ENCODE data around the gene MAP3K7. TPM values are rescaled to one million over a fixed set of nuclear protein-coding genes. Genes with fewer than 3 reads are reported as not detected.

The MAP3K7 gene
- polyA plus RNA-seq, 6 donors from 2014 or later: 20.3 to 25.2 (median 21.3) TPM

DNA sequence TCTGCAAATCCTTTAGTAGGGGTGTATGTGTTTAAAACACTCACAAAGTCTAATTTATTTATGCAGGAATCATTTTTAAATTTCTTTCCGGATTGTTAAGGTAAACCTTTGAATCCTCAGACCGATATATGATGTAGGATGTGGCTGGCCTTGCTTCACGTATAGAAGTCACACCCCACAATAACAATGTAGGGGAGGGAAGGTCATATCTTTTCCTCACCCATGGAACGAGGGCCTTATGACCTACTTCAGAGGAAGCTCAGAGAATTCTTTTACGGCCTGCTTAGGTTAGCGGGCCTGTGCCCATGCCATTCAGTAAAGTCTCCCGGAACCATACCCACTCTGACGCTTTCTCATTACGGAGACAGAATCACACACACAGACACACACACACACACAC is 102.9 kb downstream of the MAP3K7 start:
- DNase-seq (no peak), ATAC-seq (ENCODE audit: low read depth in 2 of 2) (no peak)
- Mint-ChIP-seq H3K27ac (peak overlapping the region in 1 of 6 donors; percentile 56), H3K4me3 (no peak overlapping the region), H3K9me3 (peaks cover 0 to 16% (median 6%) of the 10 kb centered on the region in 7 donors), H3K27me3 (no peaks in the 10 kb centered on the region), H3K4me1 (peaks cover 4 to 13% (median 5%) of the 10 kb centered on the region in 3 donors), H3K36me3 (no peaks in the 10 kb centered on the region)

DNA sequence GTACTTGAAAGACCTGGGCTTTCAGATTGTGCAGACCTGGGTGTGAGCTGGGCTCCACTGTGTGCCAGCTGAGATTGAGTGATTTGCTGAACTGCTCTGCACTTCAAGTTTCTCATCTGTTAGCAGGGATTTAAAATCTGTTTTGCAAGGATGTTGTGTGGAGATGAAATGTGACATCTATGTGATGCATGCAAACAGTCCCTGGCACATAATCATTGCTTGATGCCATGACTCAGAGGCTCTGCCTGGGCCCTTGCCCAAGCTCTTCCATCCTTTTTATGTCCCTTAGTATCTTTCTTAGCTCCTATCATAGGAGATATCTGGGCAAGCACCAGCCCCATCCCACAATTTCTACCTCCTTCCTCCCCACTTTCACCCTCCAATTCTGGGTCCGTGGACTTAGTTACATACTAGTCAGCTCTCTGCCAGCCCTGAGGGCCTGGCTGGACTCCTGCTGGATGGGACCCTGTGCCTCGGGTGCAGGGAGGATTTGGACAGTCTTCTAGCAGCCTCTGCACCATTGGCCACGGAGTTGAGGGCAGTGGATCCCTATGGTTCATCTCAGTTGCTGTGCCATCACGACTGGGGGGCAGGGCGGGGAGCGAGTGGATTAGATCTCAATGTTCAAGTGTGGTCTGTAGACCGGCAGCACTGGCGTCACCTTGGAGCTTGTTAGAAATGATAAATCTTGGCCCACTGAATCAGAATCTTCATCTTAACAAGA is 103.6 kb downstream of the MAP3K7 start:
- Mint-ChIP-seq H3K36me3 (no peaks in the 10 kb centered on the region), H3K4me3 (no peak overlapping the region)
- ATAC-seq (ENCODE audit: low read depth in 2 of 2): no peak

DNA sequence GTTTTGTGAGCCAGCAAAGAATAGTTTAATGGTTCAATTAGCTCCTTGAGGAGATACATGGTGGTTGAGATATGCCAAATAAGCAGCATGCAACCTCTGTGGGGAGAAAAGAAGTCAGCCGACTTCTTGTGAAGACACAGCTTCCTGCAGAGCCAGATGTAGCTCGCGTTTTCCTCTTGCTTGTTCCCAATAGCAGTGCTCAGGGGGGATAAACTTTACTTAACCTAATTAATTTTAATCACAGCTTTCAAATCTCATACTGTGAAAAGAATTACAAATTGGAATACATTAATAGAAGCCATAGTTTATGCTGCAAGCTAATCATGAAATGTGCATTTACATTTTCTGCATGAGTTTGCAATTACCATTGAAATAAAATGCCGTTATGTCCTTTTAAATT is 106.2 kb downstream of the MAP3K7 start:
- ATAC-seq (ENCODE audit: low read depth in 2 of 2) (no peak), DNase-seq (no peak)
- Mint-ChIP-seq H3K27ac (no peak overlapping the region), H3K4me1 (peaks cover 12 to 28% (median 19%) of the 10 kb centered on the region in 3 donors), H3K9me3 (peaks cover 0 to 6% (median under 1%) of the 10 kb centered on the region in 7 donors), H3K36me3 (no peaks in the 10 kb centered on the region), H3K4me3 (no peak overlapping the region), H3K27me3 (no peaks in the 10 kb centered on the region)

More for the DNA sequence above, 103.6 kb downstream of the MAP3K7 start:
- Mint-ChIP-seq H3K27me3 (no peaks in the 10 kb centered on the region), H3K4me1 (peaks cover 11 to 20% (median 12%) of the 10 kb centered on the region in 3 donors), H3K27ac (peak overlapping the region in 2 of 6 donors; percentile 57 to 63), H3K9me3 (peaks cover 0 to 16% (median 6%) of the 10 kb centered on the region in 7 donors)
- DNase-seq: no peak

- Mint-ChIP-seq H3K27me3 (no peaks in the 10 kb centered on the region), H3K4me3 (no peak overlapping the region), H3K36me3 (no peaks in the 10 kb centered on the region), H3K27ac (peak overlapping the region in 2 of 6 donors; percentile 69 to 88), H3K9me3 (peaks cover 0 to 3% (median 0%) of the 10 kb centered on the region in 7 donors), H3K4me1 (peaks cover 12 to 27% (median 19%) of the 10 kb centered on the region in 3 donors)
- no peak for DNase-seq
- no peak for ATAC-seq (ENCODE audit: low read depth in 2 of 2)
These were observed 107.3 kb downstream of the MAP3K7 start for GRCh38 chr6:90479603-90479926.

- Mint-ChIP-seq H3K4me1 (peaks cover 14 to 31% (median 22%) of the 10 kb centered on the region in 3 donors), H3K27me3 (no peaks in the 10 kb centered on the region), H3K9me3 (peaks cover 0 to 3% (median 0%) of the 10 kb centered on the region in 7 donors), H3K27ac (peak overlapping the region; percentile 2 to 97 (median 76)), H3K36me3 (no peaks in the 10 kb centered on the region), H3K4me3 (peak overlapping the region in 5 of 8 donors; percentile 16 to 74 (median 63))
- peak; percentile 74 for DNase-seq
- ATAC-seq (ENCODE audit: low read depth in 2 of 2): peak; percentile 96
These were observed 107.9 kb downstream of the MAP3K7 start for GRCh38 chr6:90478789-90479602.

- Mint-ChIP-seq H3K36me3 (no peaks in the 10 kb centered on the region), H3K27ac (peak overlapping the region in 3 of 6 donors; percentile 50 to 88 (median 57)), H3K9me3 (peaks cover 0 to 3% (median 0%) of the 10 kb centered on the region in 7 donors), H3K4me1 (peaks cover 21 to 37% (median 29%) of the 10 kb centered on the region in 3 donors), H3K4me3 (peak overlapping the region in 1 of 8 donors; percentile 63), H3K27me3 (no peaks in the 10 kb centered on the region)
- ATAC-seq (ENCODE audit: low read depth in 2 of 2) (peak in 1 of 2 donors; percentile 6), DNase-seq (no peak)
These were observed 108.6 kb downstream of the MAP3K7 start for GRCh38 chr6:90478278-90478677.

DNA sequence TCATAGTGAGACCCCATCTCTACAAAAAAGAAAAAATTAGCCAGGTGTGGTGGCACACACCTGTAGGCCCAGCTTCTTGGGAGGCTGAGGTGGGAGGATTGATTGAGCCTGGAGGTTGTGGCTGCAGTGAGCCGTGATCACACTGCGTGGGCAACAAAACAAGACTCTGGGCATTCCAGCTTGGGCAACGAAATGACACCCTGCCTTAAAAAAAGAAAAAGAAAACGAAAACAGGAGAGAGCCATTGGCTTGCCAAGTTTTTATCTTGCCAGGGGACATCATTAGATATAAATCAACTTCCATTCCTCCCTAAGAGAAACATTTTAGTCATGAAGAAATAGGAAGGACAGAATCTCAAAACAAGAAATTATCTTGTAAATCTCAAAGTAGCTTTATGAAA is 109.5 kb downstream of the MAP3K7 start:
- Mint-ChIP-seq H3K27ac (no peak overlapping the region), H3K4me1 (peaks cover 21 to 44% (median 31%) of the 10 kb centered on the region in 3 donors), H3K36me3 (no peaks in the 10 kb centered on the region), H3K27me3 (no peaks in the 10 kb centered on the region), H3K4me3 (no peak overlapping the region), H3K9me3 (peaks cover 0 to under 1% (median 0%) of the 10 kb centered on the region in 7 donors)
- ATAC-seq (ENCODE audit: low read depth in 2 of 2) (no peak), DNase-seq (no peak)

DNA sequence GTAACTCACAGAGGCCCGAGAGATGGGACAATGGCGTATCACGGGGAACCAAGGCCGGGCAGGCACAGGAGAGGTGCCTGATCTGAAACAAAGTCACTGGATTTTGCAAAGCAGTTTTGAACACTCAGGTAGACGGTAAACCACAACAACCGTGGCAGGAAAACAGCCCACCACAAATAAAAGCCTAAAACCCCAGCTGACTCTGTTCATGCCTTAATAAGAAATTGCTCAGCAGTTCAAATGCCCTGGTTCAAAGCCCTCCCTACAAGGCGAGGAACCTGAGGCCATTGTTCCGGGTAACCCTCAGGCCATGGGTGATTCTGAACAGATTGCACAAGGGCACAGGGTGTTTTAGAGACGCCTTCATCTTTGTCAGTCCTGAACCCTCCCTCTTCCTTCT is 114.2 kb downstream of the MAP3K7 start:
- Mint-ChIP-seq H3K4me1 (peaks cover 10 to 34% (median 17%) of the 10 kb centered on the region in 3 donors), H3K4me3 (no peak overlapping the region), H3K27ac (peak overlapping the region in 1 of 6 donors; percentile 47), H3K36me3 (no peaks in the 10 kb centered on the region), H3K27me3 (no peaks in the 10 kb centered on the region), H3K9me3 (no peaks in the 10 kb centered on the region)
- DNase-seq (no peak), ATAC-seq (ENCODE audit: low read depth in 2 of 2) (no peak)

DNA sequence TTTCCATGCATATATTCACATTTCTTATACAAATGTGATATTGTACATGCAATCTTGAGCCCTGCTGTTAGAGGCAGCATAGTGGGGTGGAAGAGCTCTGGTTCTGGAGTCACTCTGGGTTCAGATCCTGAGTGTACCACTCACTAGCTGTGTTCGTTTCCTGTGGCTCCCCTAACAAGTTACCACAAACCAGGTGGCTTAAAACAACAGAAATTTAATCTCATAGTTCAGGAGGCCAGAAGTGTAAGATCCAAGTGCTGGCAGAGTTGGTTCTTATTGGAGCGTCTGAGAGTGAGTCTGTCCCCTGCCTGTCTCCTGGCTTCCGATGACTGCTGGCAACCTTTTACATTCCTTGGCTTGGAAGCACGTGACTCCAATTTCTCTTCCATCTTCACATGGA is 115.6 kb downstream of the MAP3K7 start:
- ATAC-seq (ENCODE audit: low read depth in 2 of 2) (no peak), DNase-seq (no peak)
- H3K9me3 Mint-ChIP-seq: no peaks in the 10 kb centered on the region
- no peak overlapping the region for H3K4me3 Mint-ChIP-seq
- H3K36me3 Mint-ChIP-seq: no peaks in the 10 kb centered on the region
- peaks cover 10 to 28% (median 14%) of the 10 kb centered on the region in 3 donors for H3K4me1 Mint-ChIP-seq
- H3K27me3 Mint-ChIP-seq: no peaks in the 10 kb centered on the region
- peak overlapping the region in 1 of 6 donors; percentile 18 for H3K27ac Mint-ChIP-seq

DNA sequence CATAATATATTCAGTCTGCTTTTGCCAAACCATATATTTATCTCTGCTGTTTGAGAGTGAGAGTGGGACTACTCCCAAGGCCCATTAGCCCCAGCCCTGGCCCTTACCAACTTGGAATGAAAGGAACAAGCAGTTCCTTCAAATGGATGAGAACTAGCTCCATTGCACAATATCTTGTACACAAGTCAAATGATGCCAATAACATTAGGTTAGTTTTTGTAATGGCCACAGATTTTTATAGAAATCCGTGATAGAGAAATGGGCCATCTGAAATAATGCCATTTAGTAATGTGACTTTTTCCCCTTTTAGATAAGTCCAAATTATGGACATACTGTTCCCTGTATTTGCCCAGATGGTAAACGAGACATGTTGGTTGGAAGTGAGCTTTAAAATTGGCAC is 117.0 kb downstream of the MAP3K7 start:
- peaks cover 10 to 26% (median 12%) of the 10 kb centered on the region in 3 donors for H3K4me1 Mint-ChIP-seq
- no peaks in the 10 kb centered on the region for H3K36me3 Mint-ChIP-seq
- no peaks in the 10 kb centered on the region for H3K27me3 Mint-ChIP-seq
- DNase-seq (no peak), ATAC-seq (ENCODE audit: low read depth in 2 of 2) (no peak)
- no peak overlapping the region for H3K27ac Mint-ChIP-seq
- no peaks in the 10 kb centered on the region for H3K9me3 Mint-ChIP-seq
- H3K4me3 Mint-ChIP-seq: no peak overlapping the region

- ATAC-seq (ENCODE audit: low read depth in 2 of 2): no peak
- Mint-ChIP-seq H3K27me3 (no peaks in the 10 kb centered on the region), H3K36me3 (no peaks in the 10 kb centered on the region), H3K4me3 (no peak overlapping the region), H3K4me1 (peaks cover 8 to 21% (median 10%) of the 10 kb centered on the region in 3 donors), H3K9me3 (no peaks in the 10 kb centered on the region), H3K27ac (no peak overlapping the region)
- DNase-seq: no peak
These were observed 118.0 kb downstream of the MAP3K7 start for GRCh38 chr6:90468859-90469258.

DNA sequence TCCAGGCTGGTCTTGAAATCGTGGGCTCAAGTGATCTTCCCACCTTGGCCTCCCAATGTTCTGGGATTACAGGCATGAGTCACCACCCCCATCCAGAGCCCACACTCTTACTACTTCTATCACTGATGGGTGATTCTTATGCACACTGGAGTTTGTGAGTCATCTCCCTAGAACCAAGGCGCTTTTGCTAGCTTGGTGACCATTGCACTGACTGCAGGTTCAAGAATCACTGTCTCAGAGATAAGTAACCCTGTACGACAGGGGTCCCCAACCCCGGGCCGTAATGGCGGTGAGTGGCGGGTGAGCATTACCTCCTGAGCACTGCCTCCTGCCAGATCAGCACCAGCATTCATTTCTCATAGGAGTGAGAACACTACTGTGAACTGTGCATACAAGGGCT is 118.8 kb downstream of the MAP3K7 start:
- DNase-seq (no peak), ATAC-seq (ENCODE audit: low read depth in 2 of 2) (no peak)
- no peaks in the 10 kb centered on the region for H3K27me3 Mint-ChIP-seq
- peaks cover 9 to 22% (median 10%) of the 10 kb centered on the region in 3 donors for H3K4me1 Mint-ChIP-seq
- no peak overlapping the region for H3K4me3 Mint-ChIP-seq
- H3K27ac Mint-ChIP-seq: peak overlapping the region in 1 of 6 donors; percentile 81
- no peaks in the 10 kb centered on the region for H3K9me3 Mint-ChIP-seq
- H3K36me3 Mint-ChIP-seq: no peaks in the 10 kb centered on the region

DNA sequence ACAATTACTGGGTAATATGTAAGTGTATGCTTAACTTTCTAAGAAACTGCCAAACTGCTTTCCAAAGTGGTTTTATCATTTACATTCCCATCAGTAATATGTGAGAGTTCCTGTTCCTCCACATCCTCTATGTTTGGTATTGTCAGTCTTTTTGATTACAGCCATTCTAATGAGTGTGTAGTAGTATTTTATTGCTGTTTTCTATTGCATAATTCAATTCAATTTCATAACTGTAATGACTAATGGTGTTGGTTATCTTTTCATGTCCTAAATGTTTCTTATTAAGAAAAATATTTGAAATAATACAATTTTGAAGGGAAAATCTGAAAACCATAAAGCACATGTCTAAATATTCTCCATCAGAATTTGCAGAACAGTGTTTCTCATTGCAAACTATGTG is 119.3 kb downstream of the MAP3K7 start:
- no peak for ATAC-seq (ENCODE audit: low read depth in 2 of 2)
- Mint-ChIP-seq H3K27me3 (no peaks in the 10 kb centered on the region), H3K4me3 (no peak overlapping the region)

More for the DNA sequence above, 119.3 kb downstream of the MAP3K7 start:
- no peaks in the 10 kb centered on the region for H3K36me3 Mint-ChIP-seq
- H3K9me3 Mint-ChIP-seq: no peaks in the 10 kb centered on the region
- DNase-seq: no peak
- no peak overlapping the region for H3K27ac Mint-ChIP-seq
- H3K4me1 Mint-ChIP-seq: peaks cover 9 to 20% (median 10%) of the 10 kb centered on the region in 3 donors
